Activated CD4-positive, CD25-positive, alpha-beta regulatory T cell treated with anti-CD3 and anti-CD28 coated beads, Interleukin-2, amount 50 U/mL, for 24 hours (primary cell): ENCODE data around the gene TOP2B.

ENCODE experiments used
- ATAC-seq, 2 donors: fragments of 150-1000 bp; cut with Tn5 transposase; one replicate each; pipeline ENCODE4 v1.10.0; 2021; ENCODE audit warnings: mild to moderate bottlenecking in 1 of 2, moderate library complexity in 1 of 2

Gene TOP2B

DNA sequence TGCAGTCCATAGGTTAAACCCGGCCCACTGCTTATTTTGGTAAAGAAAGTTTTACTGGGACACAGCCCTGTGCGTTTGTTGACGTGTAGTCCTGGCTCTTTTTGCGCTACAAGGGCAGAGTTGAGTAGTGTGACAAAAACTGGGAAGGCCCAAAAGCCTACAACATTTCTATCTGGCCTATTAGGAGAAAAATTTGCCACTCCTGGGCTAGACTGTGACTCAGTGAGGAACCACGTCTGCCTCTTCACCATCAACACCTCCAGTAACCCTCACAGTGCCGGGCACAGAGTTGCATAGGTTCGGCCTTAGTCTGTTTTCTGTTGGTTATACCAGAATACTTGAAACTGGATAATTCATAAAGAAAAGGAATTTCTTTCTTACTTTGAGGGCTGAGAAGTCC is 110.3 kb downstream of the TOP2B start:
- ATAC-seq, result no peak

DNA sequence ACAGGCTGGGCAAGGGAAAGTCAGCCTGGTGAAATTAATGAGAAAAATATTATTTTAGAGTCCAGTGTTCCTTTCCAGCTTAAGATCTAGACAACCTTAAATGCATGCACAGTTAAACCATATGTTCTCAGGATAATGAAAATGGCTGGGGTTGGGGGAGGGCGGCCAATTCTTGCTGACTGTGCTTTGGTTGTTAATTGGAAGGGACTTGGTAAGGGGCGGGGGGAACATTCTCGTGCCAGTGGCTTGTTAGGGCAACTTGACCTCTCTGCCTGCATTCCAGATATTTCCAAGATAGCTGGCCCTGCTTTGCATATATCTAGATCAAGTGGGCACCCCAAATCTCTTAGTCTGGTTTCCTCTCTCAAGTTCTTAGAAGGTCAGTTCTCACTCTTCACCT is 112.5 kb downstream of the TOP2B start:
- no peak for ATAC-seq

GRCh38 chr3:25548836-25549235 is 115.9 kb downstream of the TOP2B start:
- no peak for ATAC-seq

- ATAC-seq, result no peak
These were observed 116.6 kb downstream of the TOP2B start for GRCh38 chr3:25547943-25548674.
